CD14-positive monocyte (primary cell): ENCODE data around the gene ZNF565. TPM values are rescaled to one million over a fixed set of nuclear protein-coding genes. Genes with fewer than 3 reads are reported as not detected.
A peak's percentile ranks its signal among the peaks of the same experiment; 100 is the strongest.

Experiments used
- DNase-seq, 3 donors: peaks; one replicate each; pipeline ENCODE4 v3.0.0-alpha.2; 2011 to 2022
- H2AFZ ChIP-seq: 2 replicates; pipeline ENCODE4 v1.6.0; 2012; ENCODE audit warnings: mild to moderate bottlenecking, low read depth, low read length, inconsistent platforms; ENCODE audit not compliant: insufficient read depth, poor library complexity, severe bottlenecking
- H3K27ac ChIP-seq, 2 donors: 1 replicate in 1 of 2; 2 replicates in 1 of 2; pipeline ENCODE4 v1.5.1; 2012 to 2013; ENCODE audit warnings: low read length in 2 of 2, control low read depth in 1 of 2, inconsistent platforms in 1 of 2, low read depth in 1 of 2, mild to moderate bottlenecking in 1 of 2
- H3K27me3 ChIP-seq, 2 donors: one replicate each; pipeline versions ENCODE4 v1.6.0 to v1.6.1; 2011 to 2013; ENCODE audit warnings: low read length in 2 of 2; ENCODE audit not compliant: control insufficient read depth in 2 of 2, insufficient read depth in 2 of 2
- H3K36me3 ChIP-seq, 2 donors: replicated peaks in 1 of 2; 1 replicate in 1 of 2; 2 replicates in 1 of 2; pipeline versions ENCODE4 v1.5.1 to v1.6.1; 2012 to 2013; ENCODE audit warnings: low read length in 2 of 2, control low read depth in 1 of 2, inconsistent platforms in 1 of 2, mild to moderate bottlenecking in 1 of 2; ENCODE audit not compliant: insufficient read depth in 2 of 2, control insufficient read depth in 1 of 2
- H3K4me1 ChIP-seq, 2 donors: 1 replicate in 1 of 2; 2 replicates in 1 of 2; pipeline versions ENCODE4 v1.5.1 to v1.6.1; 2012 to 2013; ENCODE audit warnings: low read length in 2 of 2, control low read depth in 1 of 2, inconsistent platforms in 1 of 2, mild to moderate bottlenecking in 1 of 2, moderate library complexity in 1 of 2; ENCODE audit not compliant: insufficient read depth in 2 of 2, control insufficient read depth in 1 of 2
- H3K4me2 ChIP-seq: replicated peaks from 2 replicates; pipeline ENCODE3; 2012; ENCODE audit warnings: low read length, moderate library complexity, mild to moderate bottlenecking; ENCODE audit not compliant: poor library complexity, severe bottlenecking; ENCODE audit errors: extremely low read depth
- H3K4me3 ChIP-seq, 3 experiments: fragments of 200-600 bp in 1 of 3; sonication (generic) in 1 of 3; replicated peaks in 1 of 3; 1 replicate in 2 of 3; 2 replicates in 1 of 3; pipeline ENCODE4 v1.5.1; 2011 to 2013; ENCODE audit warnings: low read length in 3 of 3, mild to moderate bottlenecking in 3 of 3, control low read depth in 2 of 3, low read depth in 2 of 3, inconsistent platforms in 1 of 3, moderate library complexity in 1 of 3
- H3K79me2 ChIP-seq: 2 replicates; pipeline ENCODE4 v1.6.0; 2012; ENCODE audit warnings: mild to moderate bottlenecking, control low read depth, inconsistent platforms, low read length, moderate library complexity; ENCODE audit not compliant: insufficient read depth
- H3K9ac ChIP-seq: 2 replicates; pipeline ENCODE4 v1.6.0; 2017; ENCODE audit warnings: low read length, mild to moderate bottlenecking; ENCODE audit not compliant: insufficient read depth, poor library complexity, severe bottlenecking
- H3K9me3 ChIP-seq, 2 donors: replicated peaks in 1 of 2; 1 replicate in 1 of 2; 2 replicates in 1 of 2; pipeline versions ENCODE4 v1.5.1 to v1.6.1; 2012 to 2013; ENCODE audit warnings: low read length in 2 of 2, control low read depth in 1 of 2; ENCODE audit not compliant: control insufficient read depth in 1 of 2, insufficient read depth in 1 of 2
- H4K20me1 ChIP-seq: 2 replicates; pipeline ENCODE4 v1.6.0; 2012; ENCODE audit warnings: mild to moderate bottlenecking, low read length, control low read depth, moderate library complexity; ENCODE audit not compliant: insufficient read depth
- H3K27ac Mint-ChIP-seq, 7 donors: one replicate each; pipeline ENCODE4 v1.8.0; 2020; ENCODE audit warnings: mild to moderate bottlenecking in 7 of 7, mixed read lengths in 7 of 7, moderate library complexity in 6 of 7, inconsistent platforms in 2 of 7
- H3K27me3 Mint-ChIP-seq, 3 donors: one replicate each; pipeline ENCODE4 v1.8.0; 2021 to 2022; ENCODE audit warnings: low read depth in 3 of 3, mild to moderate bottlenecking in 3 of 3, mixed read lengths in 3 of 3, moderate library complexity in 3 of 3, inconsistent platforms in 1 of 3
- H3K36me3 Mint-ChIP-seq, 2 donors: one replicate each; pipeline ENCODE4 v1.8.0; 2020; ENCODE audit warnings: mixed read lengths in 2 of 2, inconsistent platforms in 1 of 2, mild to moderate bottlenecking in 1 of 2
- H3K4me1 Mint-ChIP-seq: one replicate; pipeline ENCODE4 v1.8.0; 2020; ENCODE audit warnings: mild to moderate bottlenecking, mixed read lengths
- H3K4me3 Mint-ChIP-seq, 2 donors: one replicate each; pipeline ENCODE4 v1.8.0; 2020; ENCODE audit warnings: mild to moderate bottlenecking in 2 of 2, mixed read lengths in 2 of 2, moderate library complexity in 1 of 2
- H3K9me3 Mint-ChIP-seq, 7 donors: one replicate each; pipeline ENCODE4 v1.8.0; 2020 to 2022; ENCODE audit warnings: mixed read lengths in 7 of 7, mild to moderate bottlenecking in 6 of 7, moderate library complexity in 6 of 7, inconsistent platforms in 2 of 7
- WGBS: methylation state at CpG from one replicate; pipeline ENCODE4 v1.1.5; 2013; ENCODE audit warnings: missing lambda C conversion rate; ENCODE audit not compliant: insufficient coverage; 5-methylcytosine and 5-hydroxymethylcytosine counted together
- intact Hi-C, 2 donors: fragments of 100-400 bp; cut with micrococcal nuclease; formaldehyde crosslinking; loops; one replicate each; pipeline versions ENCODE4 v1.15.0 to v1.15.1; 2023
- polyA plus RNA-seq, 3 donors: library from polyadenylated mRNA; depleted of rRNA in 1 of 3; unstranded in 2 of 3; stranded (reverse) in 1 of 3; fragments of 300-500 nt in 2 of 3; fragments of >200 nt in 1 of 3; fragmentation: Illumina TruSeq in 2 of 3; gene quantifications; 1 replicate in 2 of 3; 2 replicates in 1 of 3; pipeline ENCODE4 v1.2.3, GENCODE V29; 2012 to 2021
- TF ChIP-seq, protein P1 (sequence below): fragments of 200-600 bp; IDR thresholded peaks from one replicate; pipeline ENCODE4 v1.8.0; 2022; ENCODE audit warnings: antibody characterized with exemption, mild to moderate bottlenecking

Gene ZNF565
- polyA plus RNA-seq, 3 donors: 1.5 to 3.5 (median 2.1) TPM

DNA sequence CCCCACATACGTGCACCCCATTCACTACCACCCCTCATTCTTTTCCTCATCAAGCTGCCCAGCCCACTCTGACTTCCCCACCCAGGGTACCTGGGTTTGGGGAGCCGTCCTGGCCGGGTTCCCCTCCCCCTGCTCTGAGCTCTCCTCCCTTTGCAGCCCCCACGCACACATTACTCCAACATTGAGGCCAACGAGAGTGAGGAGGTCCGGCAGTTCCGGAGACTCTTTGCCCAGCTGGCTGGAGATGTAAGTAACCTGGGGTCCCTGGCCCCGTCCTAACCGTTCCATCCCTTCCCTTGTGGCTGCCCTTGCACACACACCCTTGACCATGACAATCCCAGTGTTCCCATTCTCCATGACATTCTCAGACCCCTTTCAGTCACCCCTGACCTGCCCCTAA, 72.0 kb downstream of the ZNF565 start:
- Mint-ChIP-seq H3K27me3 (peaks cover 0 to 4% (median 3%) of the 10 kb centered on the region in 3 donors), H3K4me3 (no peak overlapping the region), H3K4me1 (peaks cover 14% of the 10 kb centered on the region), H3K27ac (peak overlapping the region in 4 of 7 donors; percentile 42 to 98 (median 78)), H3K9me3 (peaks cover 0 to 4% (median 0%) of the 10 kb centered on the region in 7 donors), H3K36me3 (peaks cover 53 to 55% of the 10 kb centered on the region in 2 donors)
- H3K4me1 ChIP-seq: peaks cover 21 to 30% of the 10 kb centered on the region in 2 donors
- intact Hi-C loops: loop anchor here in 1 of 2 donors (10.0 kb wide), 1 partner anchor 398 kb away; the partner anchor contains the start of genes IGFLR1, LIN37, PSENEN and U2AF1L4
- peaks cover 43 to 55% of the 10 kb centered on the region in 2 donors for H3K36me3 ChIP-seq
- no peaks in the 10 kb centered on the region for H3K9me3 ChIP-seq
- H2AFZ ChIP-seq: no peak overlapping the region
- TF ChIP-seq, protein P1, sequence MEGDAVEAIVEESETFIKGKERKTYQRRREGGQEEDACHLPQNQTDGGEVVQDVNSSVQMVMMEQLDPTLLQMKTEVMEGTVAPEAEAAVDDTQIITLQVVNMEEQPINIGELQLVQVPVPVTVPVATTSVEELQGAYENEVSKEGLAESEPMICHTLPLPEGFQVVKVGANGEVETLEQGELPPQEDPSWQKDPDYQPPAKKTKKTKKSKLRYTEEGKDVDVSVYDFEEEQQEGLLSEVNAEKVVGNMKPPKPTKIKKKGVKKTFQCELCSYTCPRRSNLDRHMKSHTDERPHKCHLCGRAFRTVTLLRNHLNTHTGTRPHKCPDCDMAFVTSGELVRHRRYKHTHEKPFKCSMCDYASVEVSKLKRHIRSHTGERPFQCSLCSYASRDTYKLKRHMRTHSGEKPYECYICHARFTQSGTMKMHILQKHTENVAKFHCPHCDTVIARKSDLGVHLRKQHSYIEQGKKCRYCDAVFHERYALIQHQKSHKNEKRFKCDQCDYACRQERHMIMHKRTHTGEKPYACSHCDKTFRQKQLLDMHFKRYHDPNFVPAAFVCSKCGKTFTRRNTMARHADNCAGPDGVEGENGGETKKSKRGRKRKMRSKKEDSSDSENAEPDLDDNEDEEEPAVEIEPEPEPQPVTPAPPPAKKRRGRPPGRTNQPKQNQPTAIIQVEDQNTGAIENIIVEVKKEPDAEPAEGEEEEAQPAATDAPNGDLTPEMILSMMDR: no peak
- no peak overlapping the region for H3K4me2 ChIP-seq
- H3K27ac ChIP-seq: no peak overlapping the region
- 93% methylated on average over 9 of the region's 9 CpGs for WGBS
- no peak overlapping the region for H3K4me3 ChIP-seq
- H4K20me1 ChIP-seq: peaks cover 59% of the 10 kb centered on the region
- H3K9ac ChIP-seq: no peak overlapping the region
- DNase-seq: no peak
- peaks cover 40% of the 10 kb centered on the region for H3K79me2 ChIP-seq
- H3K27me3 ChIP-seq: no peaks in the 10 kb centered on the region

GRCh38 chr19:36142046-36142445, 72.4 kb downstream of the ZNF565 start:
- WGBS: 85% methylated on average over 9 of the region's 14 CpGs
- no peak overlapping the region for H2AFZ ChIP-seq
- TF ChIP-seq, protein P1: no peak

More at GRCh38 chr19:36142046-36142445, 72.4 kb downstream of the ZNF565 start:
- intact Hi-C loops: loop anchor here in 1 of 2 donors (10.0 kb wide), 1 partner anchor 397 kb away; the partner anchor contains the start of genes IGFLR1, LIN37, PSENEN and U2AF1L4
- peaks cover 55% of the 10 kb centered on the region for H4K20me1 ChIP-seq
- Mint-ChIP-seq H3K27ac (peak overlapping the region in 4 of 7 donors; percentile 6 to 98 (median 88)), H3K4me3 (peak overlapping the region in 1 of 2 donors; percentile 16), H3K36me3 (peaks cover 49 to 51% of the 10 kb centered on the region in 2 donors), H3K4me1 (peaks cover 18% of the 10 kb centered on the region), H3K27me3 (peaks cover 0 to 4% (median 3%) of the 10 kb centered on the region in 3 donors), H3K9me3 (peaks cover 0 to 4% (median 0%) of the 10 kb centered on the region in 7 donors)
- no peaks in the 10 kb centered on the region for H3K27me3 ChIP-seq
- no peaks in the 10 kb centered on the region for H3K9me3 ChIP-seq
- peaks cover 23 to 34% of the 10 kb centered on the region in 2 donors for H3K4me1 ChIP-seq
- H3K36me3 ChIP-seq: peaks cover 40 to 50% of the 10 kb centered on the region in 2 donors
- H3K9ac ChIP-seq: no peak overlapping the region
- no peak for DNase-seq
- peaks cover 40% of the 10 kb centered on the region for H3K79me2 ChIP-seq
- H3K27ac ChIP-seq: peak overlapping the region in 1 of 2 donors; percentile 46
- H3K4me3 ChIP-seq: no peak overlapping the region
- H3K4me2 ChIP-seq: peak overlapping the region; percentile 99
